Neural cell (in vitro differentiated cells): ENCODE data around the gene CABLES1.

ENCODE experiments used
- EP300 ChIP-seq: fragments of 450-650 bp; conservative IDR thresholded peaks from 2 replicates; pipeline ENCODE4 v1.6.1; 2014; ENCODE audit warnings: antibody characterized with exemption, mild to moderate bottlenecking, moderate library complexity; ENCODE audit not compliant: poor library complexity, severe bottlenecking
- POLR2AphosphoS5 ChIP-seq: IDR thresholded peaks from 2 replicates; pipeline ENCODE4 v1.6.1; 2012
- TAF1 ChIP-seq: IDR thresholded peaks from 2 replicates; pipeline ENCODE4 v1.6.1; 2012; ENCODE audit warnings: low read depth

DNA sequence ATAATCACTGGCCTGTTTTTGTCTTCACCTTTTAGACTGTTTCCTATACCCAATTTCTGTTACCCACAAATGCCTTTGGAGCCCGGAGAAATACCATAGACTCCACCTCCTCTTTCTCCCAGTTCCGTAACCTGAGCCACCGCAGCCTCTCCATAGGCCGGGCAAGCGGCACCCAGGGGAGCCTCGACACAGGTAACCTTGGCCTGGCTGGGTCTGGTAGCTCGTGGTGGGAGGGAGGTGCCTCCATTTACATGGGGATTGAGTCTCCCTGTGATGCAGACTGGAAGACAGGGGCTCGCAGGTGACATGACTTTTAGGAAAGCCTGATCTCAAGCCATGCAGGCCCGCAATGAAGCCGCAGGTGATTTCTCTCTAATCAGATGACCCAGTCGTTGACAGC, 100.6 kb downstream of the CABLES1 start:
- TF ChIP-seq TAF1, result no peak
- TF ChIP-seq EP300, result no peak
- TF ChIP-seq POLR2AphosphoS5, result no peak
